Spleen (tissue), 7 donors: ENCODE measurements around the gene RBM39.

Source experiments
- CTCF ChIP-seq, 11 experiments: fragments of 200-600 bp in 7 of 11; fragments of 450-650 bp in 4 of 11; sonication (generic) in 4 of 11; IDR thresholded peaks in 8 of 11; conservative IDR thresholded peaks in 3 of 11; 1 replicate in 7 of 11; 2 replicates in 4 of 11; pipeline versions ENCODE4 v1.4.0 to v1.8.0; 2016 to 2021; ENCODE audit warnings: antibody characterized with exemption in 11 of 11, inconsistent platforms in 4 of 11, mild to moderate bottlenecking in 1 of 11
- POLR2A ChIP-seq, 3 donors: fragments of 450-650 bp; IDR thresholded peaks; one replicate each; pipeline ENCODE4 v1.5.1; 2017; ENCODE audit warnings: antibody characterized with exemption in 3 of 3, mild to moderate bottlenecking in 1 of 3
- donor health status: DM: no; HTN: no; CAD: no; lungs with moderate emphysema.
- donor health status: DM: no; HTN: no; CAD: no.
- donor health status: DM: no; HTN: no; CAD: no.

GRCh38 chr20:35731862-35732643, 10.0 kb downstream of the RBM39 start:
- TF ChIP-seq POLR2A (IDR thresholded peaks at IDR 0.05) = no peak
- TF ChIP-seq CTCF (IDR thresholded peaks at IDR 0.05 in 8 of 11, conservative IDR thresholded peaks at IDR 0.05 in 3 of 11) = no peak
